ENCODE results near the gene JUNB.
A peak's percentile ranks its signal among the peaks of the same experiment; 100 is the strongest.

The JUNB gene

DNA sequence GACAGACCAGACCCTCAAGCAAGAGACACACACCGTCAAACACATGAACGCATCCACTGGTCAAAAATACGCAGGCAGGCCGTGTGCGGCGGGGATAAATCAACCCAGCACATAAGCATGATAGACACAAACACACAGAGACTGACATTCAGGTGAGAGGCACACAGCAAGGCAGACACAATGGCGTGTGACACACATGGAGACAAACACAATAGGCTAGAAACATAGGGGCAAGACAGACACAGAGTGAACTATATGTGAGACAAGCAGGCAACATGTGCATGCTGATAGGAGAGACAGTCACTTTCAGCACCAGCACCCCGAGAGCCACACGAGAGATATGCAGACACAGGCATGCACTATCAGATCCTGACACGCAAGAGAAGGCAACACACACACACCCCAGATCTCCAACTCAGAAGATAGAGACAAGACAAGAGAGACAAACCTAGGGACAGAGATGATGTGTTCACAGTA is 6.9 kb upstream of the JUNB start:
- Histone ChIP-seq H3K4me3 (ENCODE audit: severe bottlenecking) (no peak overlapping the region), H3K9me3 (ENCODE audit: severe bottlenecking) (no peaks in the 10 kb centered on the region), H3K27ac (ENCODE audit: poor library complexity, severe bottlenecking) (peak overlapping the region; percentile 99), H3K4me1 (ENCODE audit: insufficient read depth, poor library complexity, severe bottlenecking) (peaks cover 53% of the 10 kb centered on the region), H3K27me3 (ENCODE audit: insufficient read depth, poor library complexity, severe bottlenecking) (no peaks in the 10 kb centered on the region), H3K36me3 (ENCODE audit: low read depth) (no peaks in the 10 kb centered on the region)
- TF ChIP-seq, protein P1, sequence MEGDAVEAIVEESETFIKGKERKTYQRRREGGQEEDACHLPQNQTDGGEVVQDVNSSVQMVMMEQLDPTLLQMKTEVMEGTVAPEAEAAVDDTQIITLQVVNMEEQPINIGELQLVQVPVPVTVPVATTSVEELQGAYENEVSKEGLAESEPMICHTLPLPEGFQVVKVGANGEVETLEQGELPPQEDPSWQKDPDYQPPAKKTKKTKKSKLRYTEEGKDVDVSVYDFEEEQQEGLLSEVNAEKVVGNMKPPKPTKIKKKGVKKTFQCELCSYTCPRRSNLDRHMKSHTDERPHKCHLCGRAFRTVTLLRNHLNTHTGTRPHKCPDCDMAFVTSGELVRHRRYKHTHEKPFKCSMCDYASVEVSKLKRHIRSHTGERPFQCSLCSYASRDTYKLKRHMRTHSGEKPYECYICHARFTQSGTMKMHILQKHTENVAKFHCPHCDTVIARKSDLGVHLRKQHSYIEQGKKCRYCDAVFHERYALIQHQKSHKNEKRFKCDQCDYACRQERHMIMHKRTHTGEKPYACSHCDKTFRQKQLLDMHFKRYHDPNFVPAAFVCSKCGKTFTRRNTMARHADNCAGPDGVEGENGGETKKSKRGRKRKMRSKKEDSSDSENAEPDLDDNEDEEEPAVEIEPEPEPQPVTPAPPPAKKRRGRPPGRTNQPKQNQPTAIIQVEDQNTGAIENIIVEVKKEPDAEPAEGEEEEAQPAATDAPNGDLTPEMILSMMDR (IDR thresholded peaks at IDR 0.05; ENCODE audit: poor library complexity, severe bottlenecking) = no peak
- no peak; the same call in 2 of the 3 replicates for ATAC-seq (ENCODE audit: low read depth)
- DNase-seq (ENCODE audit: low spot score) = no peak

DNA sequence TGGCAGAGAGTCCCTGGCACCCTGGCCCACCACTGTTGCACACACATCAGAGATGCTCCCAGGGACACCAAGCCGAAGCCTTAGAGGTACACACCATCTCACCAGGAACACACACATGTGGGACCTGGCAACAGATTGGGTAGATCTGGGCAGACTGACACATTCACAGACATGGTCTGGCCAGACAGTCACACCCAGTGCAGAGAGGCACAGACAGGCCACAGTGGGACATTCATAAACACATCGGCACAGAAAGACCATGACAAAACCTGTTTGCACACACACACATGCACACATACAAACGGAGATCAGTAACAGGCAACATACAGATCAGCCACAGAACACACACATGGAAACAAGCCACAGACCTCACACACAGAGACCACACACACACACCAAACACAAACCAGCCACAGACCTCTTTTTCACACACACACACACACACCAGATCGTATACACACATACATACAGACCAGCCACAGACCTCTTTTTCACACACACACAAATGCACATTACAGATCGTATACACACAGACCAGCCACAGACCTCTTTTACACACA is 6.3 kb upstream of the JUNB start:
- Histone ChIP-seq H3K27me3 (ENCODE audit: insufficient read depth, poor library complexity, severe bottlenecking) (no peaks in the 10 kb centered on the region), H3K4me3 (ENCODE audit: severe bottlenecking) (no peak overlapping the region), H3K4me1 (ENCODE audit: insufficient read depth, poor library complexity, severe bottlenecking) (peaks cover 52% of the 10 kb centered on the region), H3K9me3 (ENCODE audit: severe bottlenecking) (no peaks in the 10 kb centered on the region), H3K36me3 (ENCODE audit: low read depth) (no peaks in the 10 kb centered on the region), H3K27ac (ENCODE audit: poor library complexity, severe bottlenecking) (peak overlapping the region; percentile 99)
- TF ChIP-seq, protein P1 (IDR thresholded peaks at IDR 0.05; ENCODE audit: poor library complexity, severe bottlenecking) = no peak
- DNase-seq (ENCODE audit: low spot score) = no peak
- ATAC-seq (ENCODE audit: low read depth) = no peak

DNA sequence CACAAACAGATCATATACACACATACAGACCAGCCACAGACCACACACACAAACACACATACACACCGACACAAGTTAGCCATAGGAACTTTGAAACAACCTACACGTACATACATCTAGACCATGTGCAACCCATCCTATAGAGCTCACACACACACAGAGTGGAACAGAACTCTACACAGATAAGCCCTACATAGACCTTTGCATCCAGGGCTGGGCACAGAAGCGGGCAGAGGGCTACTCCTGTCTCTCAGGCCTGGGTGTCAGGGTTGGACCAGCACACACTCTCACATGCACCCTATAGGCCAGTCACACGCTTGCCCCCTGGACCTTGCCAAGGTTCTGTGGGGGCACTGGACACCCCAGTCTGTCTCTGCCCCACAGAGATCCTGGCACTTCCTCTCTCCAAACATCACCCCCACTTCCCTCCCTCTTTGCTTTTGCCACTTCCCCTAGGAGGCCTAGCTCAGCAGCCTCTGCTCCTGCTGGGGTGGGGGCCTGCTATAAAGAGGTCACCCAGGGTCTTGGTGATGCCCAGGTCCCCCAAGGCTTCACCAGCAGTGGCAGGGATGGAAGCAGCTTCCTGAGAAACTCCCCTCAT is 5.8 kb upstream of the JUNB start:
- Histone ChIP-seq H3K36me3 (ENCODE audit: low read depth) (no peaks in the 10 kb centered on the region), H3K27me3 (ENCODE audit: insufficient read depth, poor library complexity, severe bottlenecking) (no peaks in the 10 kb centered on the region), H3K4me3 (ENCODE audit: severe bottlenecking) (no peak overlapping the region), H3K27ac (ENCODE audit: poor library complexity, severe bottlenecking) (peak overlapping the region; percentile 99), H3K4me1 (ENCODE audit: insufficient read depth, poor library complexity, severe bottlenecking) (peaks cover 54% of the 10 kb centered on the region), H3K9me3 (ENCODE audit: severe bottlenecking) (no peaks in the 10 kb centered on the region)
- ATAC-seq (ENCODE audit: low read depth) = no peak
- no peak for DNase-seq (ENCODE audit: low spot score)
- TF ChIP-seq, protein P1 (IDR thresholded peaks at IDR 0.05; ENCODE audit: poor library complexity, severe bottlenecking) = no peak

DNA sequence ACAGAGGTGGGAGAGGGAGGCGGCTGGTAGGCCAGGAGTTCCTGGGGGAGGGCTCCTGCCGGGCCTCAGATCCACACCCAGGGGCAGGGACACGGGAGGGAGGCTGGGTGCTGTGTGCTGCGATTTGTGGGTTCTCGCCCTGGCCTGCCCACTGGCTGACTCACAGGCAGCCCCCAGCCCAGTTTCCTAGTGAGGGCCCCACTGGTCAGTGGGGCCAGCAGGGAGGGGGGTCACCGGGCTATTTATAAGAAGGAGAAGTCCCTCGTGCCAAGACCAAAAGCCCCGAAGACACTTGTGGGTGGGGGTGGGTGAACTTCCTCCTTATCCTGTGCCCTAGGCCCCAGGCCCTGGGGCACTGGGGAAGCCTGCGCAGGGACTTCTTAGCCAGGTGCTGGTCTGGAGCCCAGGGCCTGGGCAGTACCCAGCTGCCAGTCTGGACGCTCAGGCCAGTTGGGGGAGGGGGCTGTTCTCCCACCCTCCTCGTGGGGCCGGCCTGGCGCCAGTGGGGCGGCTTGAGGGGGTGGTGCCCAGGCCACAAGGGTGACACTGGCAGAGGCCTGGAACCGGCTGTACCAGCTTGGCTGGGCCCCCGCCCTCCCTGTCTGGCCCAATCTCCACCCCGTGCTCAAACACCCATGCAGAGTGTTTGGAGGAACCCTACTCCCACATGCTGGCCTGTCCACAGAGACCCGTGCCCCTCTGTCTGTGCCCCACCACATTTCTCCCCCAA is 5.0 kb upstream of the JUNB start:
- DNase-seq (ENCODE audit: low spot score) (no peak), ATAC-seq (ENCODE audit: low read depth) (no peak)
- TF ChIP-seq, protein P1 (IDR thresholded peaks at IDR 0.05; ENCODE audit: poor library complexity, severe bottlenecking) = no peak
- Histone ChIP-seq H3K27ac (ENCODE audit: poor library complexity, severe bottlenecking) (peak overlapping the region; percentile 99), H3K4me1 (ENCODE audit: insufficient read depth, poor library complexity, severe bottlenecking) (peaks cover 59% of the 10 kb centered on the region), H3K4me3 (ENCODE audit: severe bottlenecking) (no peak overlapping the region), H3K9me3 (ENCODE audit: severe bottlenecking) (no peaks in the 10 kb centered on the region), H3K27me3 (ENCODE audit: insufficient read depth, poor library complexity, severe bottlenecking) (no peaks in the 10 kb centered on the region), H3K36me3 (ENCODE audit: low read depth) (no peaks in the 10 kb centered on the region)
